HCT116 (cell line): Measurements from ENCODE around the gene SUSD6. TPM values are rescaled to one million over a fixed set of nuclear protein-coding genes. Genes with fewer than 3 reads are reported as not detected.

ENCODE experiments used
- ATAC-seq: fragments of 200-7000 bp; cut with Tn5 transposase; 2 replicates; pipeline ENCODE4 v1.9.1; 2020; ENCODE audit warnings: mild to moderate bottlenecking, moderate library complexity
- BruUV-seq: library from RNA; stranded (reverse); fragments of 400-500 nt; replicated peaks from 2 replicates; lab custom pipeline; 2021; lab: Mats Ljungman, UMichigan
- CTCF ChIA-PET: fragments of 300-600 bp; sonication (Branson Sonifier 250); formaldehyde crosslinking; loops from one replicate; lab custom pipeline; 2021; ENCODE audit warnings: antibody characterized with exemption; lab: Charles Lee
- POLR2A ChIA-PET: fragments of 300-600, 350-600 bp; sonication (Branson Sonifier 250); formaldehyde crosslinking; loops from one replicate; lab custom pipeline; 2021; ENCODE audit warnings: antibody characterized with exemption; lab: Charles Lee
- RAD21 ChIA-PET, 2 experiments: fragments of 300-600 bp; sonication (Branson Sonifier 250); formaldehyde crosslinking; loops; one replicate each; lab custom pipeline; 2023; ENCODE audit warnings: low total read pairs in 2 of 2; ENCODE audit not compliant: uncharacterized antibody in 2 of 2, unreplicated experiment in 2 of 2, low non-redundant PET in 1 of 2; lab: Charles Lee
- DNase-seq: peaks from one replicate; pipeline ENCODE4 v3.0.0-alpha.2; 2010; ENCODE audit warnings: low read depth, low spot score
- H2AFZ ChIP-seq: fragments of 200-600 bp; shearing (Covaris generic), sonication (generic); 2 replicates; pipeline ENCODE4 v1.6.1; 2017; ENCODE audit warnings: low read depth, mixed run types, mixed read lengths, antibody characterized with exemption, low read length; ENCODE audit not compliant: poor library complexity, severe bottlenecking
- H3K27ac ChIP-seq: 2 replicates; pipeline ENCODE4 v1.5.1; 2012; ENCODE audit warnings: low read depth, low read length
- H3K27me3 ChIP-seq: fragments of 200-600 bp; sonication (generic); 2 replicates; pipeline ENCODE4 v1.6.1; 2016; ENCODE audit warnings: mixed run types, low read length, mixed read lengths; ENCODE audit not compliant: insufficient read depth
- H3K36me3 ChIP-seq, 2 experiments: fragments of 200-500 bp in 1 of 2; fragments of 200-600 bp in 1 of 2; sonication (Bioruptor generic) in 1 of 2; sonication (generic) in 1 of 2; 2 replicates each; pipeline versions ENCODE4 v1.5.1 to v1.6.1; 2014 to 2016; ENCODE audit warnings: low read length in 2 of 2, inconsistent platforms in 1 of 2, mixed read lengths in 1 of 2, mixed run types in 1 of 2; ENCODE audit not compliant: insufficient read depth in 2 of 2, control insufficient read depth in 1 of 2
- H3K4me1 ChIP-seq, 2 experiments: fragments of 200-600 bp in 1 of 2; sonication (generic) in 1 of 2; 2 replicates each; pipeline versions ENCODE4 v1.5.1 to v1.6.1; 2012 to 2017; ENCODE audit warnings: low read length in 2 of 2, inconsistent platforms in 1 of 2, mild to moderate bottlenecking in 1 of 2, mixed read lengths in 1 of 2, mixed run types in 1 of 2, moderate library complexity in 1 of 2; ENCODE audit not compliant: insufficient read depth in 2 of 2, control insufficient read depth in 1 of 2
- H3K4me2 ChIP-seq: fragments of 200-600 bp; sonication (generic); 2 replicates; pipeline ENCODE4 v1.6.1; 2017; ENCODE audit warnings: mixed run types, low read length, mixed read lengths
- H3K4me3 ChIP-seq, 2 experiments: fragments of 200-600 bp in 1 of 2; sonication (generic) in 1 of 2; replicated peaks in 1 of 2; 2 replicates each; pipeline ENCODE4 v1.5.1; 2011 to 2016; ENCODE audit warnings: low read length in 2 of 2, control low read depth in 1 of 2, low read depth in 1 of 2, mild to moderate bottlenecking in 1 of 2, mixed read lengths in 1 of 2, mixed run types in 1 of 2
- H3K79me2 ChIP-seq: fragments of 200-600 bp; sonication (generic); 2 replicates; pipeline ENCODE4 v1.6.1; 2017; ENCODE audit warnings: mild to moderate bottlenecking, mixed run types, low read length, moderate library complexity, mixed read lengths; ENCODE audit not compliant: insufficient read depth
- H3K9ac ChIP-seq: fragments of 200-600 bp; sonication (generic); 2 replicates; pipeline ENCODE4 v1.6.1; 2016; ENCODE audit warnings: low read length, mixed read lengths
- H3K9me2 ChIP-seq: fragments of 200-600 bp; sonication (generic), shearing (Covaris generic); 2 replicates; pipeline ENCODE4 v1.6.1; 2017; ENCODE audit warnings: mixed run types, mild to moderate bottlenecking, moderate library complexity; ENCODE audit not compliant: insufficient read depth
- H3K9me3 ChIP-seq, 2 experiments: fragments of 200-500 bp in 1 of 2; fragments of 200-600 bp in 1 of 2; sonication (Bioruptor generic) in 1 of 2; sonication (generic) in 1 of 2; 2 replicates each; pipeline ENCODE4 v1.6.1; 2014 to 2017; ENCODE audit warnings: low read length in 2 of 2, mixed read lengths in 2 of 2, inconsistent platforms in 1 of 2, low read depth in 1 of 2, mild to moderate bottlenecking in 1 of 2, mixed run types in 1 of 2, moderate library complexity in 1 of 2; ENCODE audit not compliant: control insufficient read depth in 1 of 2, insufficient read depth in 1 of 2
- H4K20me1 ChIP-seq: fragments of 200-600 bp; sonication (generic), shearing (Covaris generic); 2 replicates; pipeline ENCODE4 v1.6.1; 2017; ENCODE audit warnings: mixed run types, mild to moderate bottlenecking, moderate library complexity; ENCODE audit not compliant: insufficient read depth
- EGR1 ChIP-seq: IDR thresholded peaks from 2 replicates; pipeline ENCODE4 v1.6.1; 2012; ENCODE audit warnings: low read depth
- ELF1 ChIP-seq: IDR thresholded peaks from 2 replicates; pipeline ENCODE4 v1.6.1; 2012; ENCODE audit warnings: low read depth, borderline replicate concordance
- EZH2 ChIP-seq: fragments of 200-600 bp; sonication (generic); IDR thresholded peaks from 2 replicates; pipeline ENCODE4 v1.6.1; 2017; ENCODE audit warnings: antibody characterized with exemption, mixed run types
- EZH2phosphoT487 ChIP-seq: fragments of 200-600 bp; IDR thresholded peaks from 2 replicates; pipeline ENCODE4 v1.6.1; 2018; ENCODE audit warnings: antibody characterized with exemption, borderline replicate concordance
- FOSL1 ChIP-seq: IDR thresholded peaks from 2 replicates; pipeline ENCODE4 v1.6.1; 2012; ENCODE audit warnings: low read depth
- POLR2AphosphoS5 ChIP-seq: IDR thresholded peaks from 2 replicates; pipeline ENCODE4 v1.6.1; 2011; ENCODE audit warnings: mild to moderate bottlenecking, low read depth, low read length, moderate library complexity
- RAD21 ChIP-seq: IDR thresholded peaks from 2 replicates; pipeline ENCODE4 v1.6.1; 2012; ENCODE audit warnings: low read depth, mild to moderate bottlenecking
- ZFX ChIP-seq: fragments of 450-650 bp; IDR thresholded peaks from 2 replicates; pipeline ENCODE4 v1.6.1; 2017
- ZNF274 ChIP-seq: fragments of 200-500 bp; sonication (Bioruptor generic); IDR thresholded peaks from 2 replicates; pipeline ENCODE4 v1.6.1; 2014; ENCODE audit warnings: mild to moderate bottlenecking, low read depth, low read length, inconsistent platforms
- intact Hi-C: fragments of 100-400 bp; cut with micrococcal nuclease; formaldehyde crosslinking; loops from 2 replicates; pipeline ENCODE4 v1.10.0; 2022
- total RNA-seq: library from RNA; stranded (reverse); gene quantifications from one replicate; pipeline ENCODE4 v1.2.1, GENCODE V29; 2021; ENCODE audit not compliant: unreplicated experiment
- TF ChIP-seq, protein P1 (sequence below): IDR thresholded peaks from 2 replicates; pipeline ENCODE4 v1.6.1; 2012
- TF ChIP-seq, protein P2 (sequence below), 3 experiments: fragments of 200-600 bp in 1 of 3; sonication (generic) in 1 of 3; IDR thresholded peaks in 2 of 3; conservative IDR thresholded peaks in 1 of 3; 2 replicates each; pipeline ENCODE4 v1.5.1; 2012 to 2017; ENCODE audit warnings: low read depth in 2 of 3, low read length in 2 of 3, antibody characterized with exemption in 1 of 3, borderline replicate concordance in 1 of 3, control low read depth in 1 of 3, mild to moderate bottlenecking in 1 of 3, mixed read lengths in 1 of 3, mixed run types in 1 of 3, moderate library complexity in 1 of 3; ENCODE audit not compliant: insufficient read depth in 1 of 3

Gene SUSD6
- total RNA-seq, 1 experiment from 2014 or later, result 6.4 TPM

DNA sequence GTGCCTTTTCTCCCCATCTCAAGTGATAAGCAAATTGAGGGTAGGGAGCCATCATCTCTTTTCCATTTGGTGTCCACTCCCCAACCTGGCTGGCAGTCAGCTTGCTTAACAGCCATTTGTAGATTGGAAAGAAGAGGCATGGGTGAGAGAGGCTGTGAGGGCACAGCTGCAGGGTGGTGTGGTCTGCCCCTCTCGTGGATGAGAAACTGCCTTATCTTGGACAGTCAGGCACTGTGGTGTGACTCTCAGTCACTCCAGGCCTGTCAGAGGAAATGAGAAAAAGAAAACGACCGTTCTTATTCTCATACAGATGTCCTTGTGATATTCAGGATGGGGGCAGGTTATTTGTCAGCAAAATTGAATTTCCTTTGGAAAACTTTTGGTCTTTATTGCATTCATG, 90.5 kb downstream of the SUSD6 start:
- no peaks in the 10 kb centered on the region for H3K9me3 ChIP-seq
- TF ChIP-seq EGR1 (no peak), RAD21 (no peak), ZFX (no peak), POLR2AphosphoS5 (no peak), ELF1 (no peak), EZH2 (no peak), EZH2phosphoT487 (no peak), ZNF274 (no peak), FOSL1 (no peak)
- TF ChIP-seq, protein P1, sequence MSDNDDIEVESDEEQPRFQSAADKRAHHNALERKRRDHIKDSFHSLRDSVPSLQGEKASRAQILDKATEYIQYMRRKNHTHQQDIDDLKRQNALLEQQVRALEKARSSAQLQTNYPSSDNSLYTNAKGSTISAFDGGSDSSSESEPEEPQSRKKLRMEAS, result no peak
- TF ChIP-seq, protein P2, sequence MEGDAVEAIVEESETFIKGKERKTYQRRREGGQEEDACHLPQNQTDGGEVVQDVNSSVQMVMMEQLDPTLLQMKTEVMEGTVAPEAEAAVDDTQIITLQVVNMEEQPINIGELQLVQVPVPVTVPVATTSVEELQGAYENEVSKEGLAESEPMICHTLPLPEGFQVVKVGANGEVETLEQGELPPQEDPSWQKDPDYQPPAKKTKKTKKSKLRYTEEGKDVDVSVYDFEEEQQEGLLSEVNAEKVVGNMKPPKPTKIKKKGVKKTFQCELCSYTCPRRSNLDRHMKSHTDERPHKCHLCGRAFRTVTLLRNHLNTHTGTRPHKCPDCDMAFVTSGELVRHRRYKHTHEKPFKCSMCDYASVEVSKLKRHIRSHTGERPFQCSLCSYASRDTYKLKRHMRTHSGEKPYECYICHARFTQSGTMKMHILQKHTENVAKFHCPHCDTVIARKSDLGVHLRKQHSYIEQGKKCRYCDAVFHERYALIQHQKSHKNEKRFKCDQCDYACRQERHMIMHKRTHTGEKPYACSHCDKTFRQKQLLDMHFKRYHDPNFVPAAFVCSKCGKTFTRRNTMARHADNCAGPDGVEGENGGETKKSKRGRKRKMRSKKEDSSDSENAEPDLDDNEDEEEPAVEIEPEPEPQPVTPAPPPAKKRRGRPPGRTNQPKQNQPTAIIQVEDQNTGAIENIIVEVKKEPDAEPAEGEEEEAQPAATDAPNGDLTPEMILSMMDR (IDR thresholded peaks at IDR 0.05 in 2 of 3, conservative IDR thresholded peaks at IDR 0.05 in 1 of 3; ENCODE audit: borderline replicate concordance in 1 of 3, insufficient read depth in 1 of 3, low read depth in 2 of 3, low read length in 2 of 3), result no peak
- TF ChIP-seq, all 23 proteins: peak for 0
- H3K79me2 ChIP-seq, result no peaks in the 10 kb centered on the region
- ATAC-seq (no peak), DNase-seq (no peak)
- H4K20me1 ChIP-seq, result no peaks in the 10 kb centered on the region
- H3K27me3 ChIP-seq, result no peaks in the 10 kb centered on the region
- no peak overlapping the region for H3K9ac ChIP-seq
- no peaks in the 10 kb centered on the region for H3K4me1 ChIP-seq
- CTCF ChIA-PET, result no interaction called here
- POLR2A ChIA-PET, result no interaction called here
- H3K9me2 ChIP-seq, result no peaks in the 10 kb centered on the region
- no peak overlapping the region for H3K4me3 ChIP-seq
- BruUV-seq, result no TSS peak
- H3K4me2 ChIP-seq, result no peak overlapping the region
- intact Hi-C loops, result no loop called here
- no peak overlapping the region for H3K27ac ChIP-seq
- no peaks in the 10 kb centered on the region for H3K36me3 ChIP-seq
- RAD21 ChIA-PET, result no interaction called here
- no peak overlapping the region for H2AFZ ChIP-seq
